Liver (tissue), 9 donors: ENCODE measurements around the gene TWIST1. TPM values are rescaled to one million over a fixed set of nuclear protein-coding genes. Genes with fewer than 3 reads are reported as not detected.

Experiments
- DNase-seq: peaks from one replicate; pipeline ENCODE4 v3.0.0-alpha.2; 2017; ENCODE audit warnings: low spot score
- H3K27ac ChIP-seq, 2 donors: one replicate each; pipeline ENCODE4 v1.7.0; 2013; ENCODE audit warnings: inconsistent platforms in 2 of 2, low read length in 2 of 2, control low read depth in 1 of 2, low read depth in 1 of 2, mild to moderate bottlenecking in 1 of 2
- H3K27me3 ChIP-seq, 4 donors: one replicate each; pipeline versions ENCODE4 v1.6.1 to v1.7.0; 2013; ENCODE audit warnings: low read length in 3 of 4, inconsistent platforms in 1 of 4, mild to moderate bottlenecking in 1 of 4, moderate library complexity in 1 of 4; ENCODE audit not compliant: control insufficient read depth in 4 of 4, insufficient read depth in 4 of 4
- H3K36me3 ChIP-seq, 4 donors: one replicate each; pipeline versions ENCODE4 v1.6.1 to v1.7.0; 2013; ENCODE audit warnings: low read length in 3 of 4, mild to moderate bottlenecking in 3 of 4, low read depth in 1 of 4, moderate library complexity in 1 of 4; ENCODE audit not compliant: control insufficient read depth in 4 of 4, insufficient read depth in 3 of 4
- H3K4me1 ChIP-seq, 4 donors: one replicate each; pipeline versions ENCODE4 v1.6.1 to v1.7.0; 2013; ENCODE audit warnings: low read length in 3 of 4, mild to moderate bottlenecking in 3 of 4, moderate library complexity in 1 of 4; ENCODE audit not compliant: control insufficient read depth in 4 of 4, insufficient read depth in 4 of 4
- H3K4me3 ChIP-seq, 3 donors: one replicate each; pipeline versions ENCODE4 v1.6.1 to v1.7.0; 2013; ENCODE audit warnings: low read length in 3 of 3, control low read depth in 1 of 3, low read depth in 1 of 3, mild to moderate bottlenecking in 1 of 3
- H3K9ac ChIP-seq, 2 donors: one replicate each; pipeline ENCODE4 v1.7.0; 2013; ENCODE audit warnings: low read length in 2 of 2, mild to moderate bottlenecking in 2 of 2, moderate library complexity in 2 of 2, control low read depth in 1 of 2, low read depth in 1 of 2
- H3K9me3 ChIP-seq, 4 donors: one replicate each; pipeline versions ENCODE4 v1.6.1 to v1.7.0; 2013; ENCODE audit warnings: low read length in 3 of 4; ENCODE audit not compliant: control insufficient read depth in 4 of 4
- EGR1 ChIP-seq, 2 donors: IDR thresholded peaks; 2 replicates each; pipeline ENCODE4 v1.6.1; 2016 to 2018; ENCODE audit warnings: antibody characterized with exemption in 2 of 2, low read depth in 2 of 2
- FOXA1 ChIP-seq: IDR thresholded peaks from 2 replicates; pipeline ENCODE4 v1.6.1; 2016; ENCODE audit warnings: antibody characterized with exemption
- FOXA2 ChIP-seq: IDR thresholded peaks from 2 replicates; pipeline ENCODE4 v1.6.1; 2016; ENCODE audit warnings: antibody characterized with exemption
- GABPA ChIP-seq, 2 donors: IDR thresholded peaks in 1 of 2; conservative IDR thresholded peaks in 1 of 2; 2 replicates each; pipeline ENCODE4 v1.6.1; 2016; ENCODE audit warnings: antibody characterized with exemption in 2 of 2, mild to moderate bottlenecking in 1 of 2, moderate library complexity in 1 of 2
- HNF4A ChIP-seq, 2 donors: conservative IDR thresholded peaks; 2 replicates each; pipeline ENCODE4 v1.6.1; 2016; ENCODE audit warnings: antibody characterized with exemption in 2 of 2, mild to moderate bottlenecking in 2 of 2
- JUND ChIP-seq, 2 donors: IDR thresholded peaks; 2 replicates each; pipeline ENCODE4 v1.6.1; 2016; ENCODE audit warnings: antibody characterized with exemption in 2 of 2
- NR2F2 ChIP-seq: IDR thresholded peaks from 2 replicates; pipeline ENCODE4 v1.6.1; 2016; ENCODE audit warnings: antibody characterized with exemption
- RXRA ChIP-seq, 2 donors: IDR thresholded peaks; 2 replicates each; pipeline ENCODE4 v1.6.1; 2017 to 2018; ENCODE audit warnings: antibody characterized with exemption in 2 of 2, mild to moderate bottlenecking in 1 of 2
- TAF1 ChIP-seq: conservative IDR thresholded peaks from 2 replicates; pipeline ENCODE4 v1.6.1; 2016; ENCODE audit warnings: antibody characterized with exemption, mild to moderate bottlenecking
- YY1 ChIP-seq: IDR thresholded peaks from 2 replicates; pipeline ENCODE4 v1.6.1; 2016; ENCODE audit warnings: antibody characterized with exemption, mild to moderate bottlenecking
- WGBS: extraction: QIAGEN DNeasy Blood & Tissue Kit; methylation state at CpG from one replicate; pipeline ENCODE4 v1.1.7; 2013; 5-methylcytosine and 5-hydroxymethylcytosine counted together
- polyA plus RNA-seq, 2 donors: library from polyadenylated mRNA; stranded (reverse) in 1 of 2; unstranded in 1 of 2; fragments of 200-250 nt in 1 of 2; fragments of >200 nt in 1 of 2; fragmentation: Nextera tagmentation in 1 of 2; extraction: Ambion mirVana in 1 of 2; gene quantifications; one replicate each; pipeline versions ENCODE4 v1.2.1 to v1.2.3, GENCODE V29; 2013 to 2015
- total RNA-seq, 2 donors: library from RNA; depleted of rRNA; stranded (reverse); fragments of >200 nt; gene quantifications; one replicate each; pipeline ENCODE4 v1.2.3, GENCODE V29; 2014
- TF ChIP-seq, protein P1 (sequence below): IDR thresholded peaks from 2 replicates; pipeline ENCODE4 v1.6.1; 2016; ENCODE audit warnings: antibody characterized with exemption
- TF ChIP-seq, protein P2 (sequence below): IDR thresholded peaks from 2 replicates; pipeline ENCODE4 v1.6.1; 2016; ENCODE audit warnings: antibody characterized with exemption
- TF ChIP-seq, protein P3 (sequence below): IDR thresholded peaks from 2 replicates; pipeline ENCODE4 v1.6.1; 2016; ENCODE audit warnings: antibody characterized with exemption
- TF ChIP-seq, protein P4 (sequence below): fragments of 150-350 bp; IDR thresholded peaks from 2 replicates; pipeline ENCODE4 v1.5.1; 2017; ENCODE audit warnings: improper control_type of control experiment, low read depth, low read length; ENCODE audit not compliant: missing input control
- TF ChIP-seq, protein P5 (sequence below): IDR thresholded peaks from 2 replicates; pipeline ENCODE4 v1.6.1; 2016; ENCODE audit warnings: antibody characterized with exemption, mild to moderate bottlenecking
- donor health status: healthy.
- donor health status: healthy.
- donor health status: healthy.
- donor health status: healthy.
- donor health status: healthy.

TWIST1 gene
- total and polyA plus RNA-seq, 4 donors, result 0.15 to 0.19 (median 0.17) TPM; not detected in 1

DNA sequence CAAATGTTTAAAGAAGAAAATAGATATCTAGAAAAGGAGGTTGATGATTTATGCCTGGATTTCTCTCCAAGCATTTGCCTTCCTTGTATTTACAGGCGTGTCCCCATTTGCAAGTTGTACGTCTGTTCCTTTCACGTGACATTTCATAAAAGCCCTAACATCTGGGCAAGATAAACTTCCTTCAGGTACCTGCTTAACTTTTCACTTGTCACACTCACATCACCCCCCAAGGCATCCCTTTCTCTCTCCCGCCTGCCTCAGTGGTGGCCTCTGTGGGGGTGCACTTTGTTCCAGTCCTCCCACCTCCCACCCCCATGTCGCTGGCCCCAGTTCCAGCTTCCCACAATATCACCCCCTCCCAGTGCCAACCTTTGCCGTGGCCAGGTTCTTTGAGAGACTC, 6.7 kb downstream of the TWIST1 start:
- WGBS, result 19% methylated on average over 6 of the region's 6 CpGs
- TF ChIP-seq HNF4A (conservative IDR thresholded peaks at IDR 0.05) (no peak), YY1 (no peak), EGR1 (IDR thresholded peaks at IDR 0.05; ENCODE audit: low read depth in 2 of 2) (no peak), JUND (IDR thresholded peaks at IDR 0.05) (no peak), FOXA2 (no peak), RXRA (IDR thresholded peaks at IDR 0.05) (no peak), GABPA (IDR thresholded peaks at IDR 0.05 in 1 of 2, conservative IDR thresholded peaks at IDR 0.05 in 1 of 2) (no peak), NR2F2 (no peak), TAF1 (no peak), FOXA1 (no peak)
- TF ChIP-seq, protein P1, sequence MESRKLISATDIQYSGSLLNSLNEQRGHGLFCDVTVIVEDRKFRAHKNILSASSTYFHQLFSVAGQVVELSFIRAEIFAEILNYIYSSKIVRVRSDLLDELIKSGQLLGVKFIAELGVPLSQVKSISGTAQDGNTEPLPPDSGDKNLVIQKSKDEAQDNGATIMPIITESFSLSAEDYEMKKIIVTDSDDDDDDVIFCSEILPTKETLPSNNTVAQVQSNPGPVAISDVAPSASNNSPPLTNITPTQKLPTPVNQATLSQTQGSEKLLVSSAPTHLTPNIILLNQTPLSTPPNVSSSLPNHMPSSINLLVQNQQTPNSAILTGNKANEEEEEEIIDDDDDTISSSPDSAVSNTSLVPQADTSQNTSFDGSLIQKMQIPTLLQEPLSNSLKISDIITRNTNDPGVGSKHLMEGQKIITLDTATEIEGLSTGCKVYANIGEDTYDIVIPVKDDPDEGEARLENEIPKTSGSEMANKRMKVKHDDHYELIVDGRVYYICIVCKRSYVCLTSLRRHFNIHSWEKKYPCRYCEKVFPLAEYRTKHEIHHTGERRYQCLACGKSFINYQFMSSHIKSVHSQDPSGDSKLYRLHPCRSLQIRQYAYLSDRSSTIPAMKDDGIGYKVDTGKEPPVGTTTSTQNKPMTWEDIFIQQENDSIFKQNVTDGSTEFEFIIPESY, result no peak
- TF ChIP-seq, protein P2, sequence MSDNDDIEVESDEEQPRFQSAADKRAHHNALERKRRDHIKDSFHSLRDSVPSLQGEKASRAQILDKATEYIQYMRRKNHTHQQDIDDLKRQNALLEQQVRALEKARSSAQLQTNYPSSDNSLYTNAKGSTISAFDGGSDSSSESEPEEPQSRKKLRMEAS, result no peak
- TF ChIP-seq, protein P3, sequence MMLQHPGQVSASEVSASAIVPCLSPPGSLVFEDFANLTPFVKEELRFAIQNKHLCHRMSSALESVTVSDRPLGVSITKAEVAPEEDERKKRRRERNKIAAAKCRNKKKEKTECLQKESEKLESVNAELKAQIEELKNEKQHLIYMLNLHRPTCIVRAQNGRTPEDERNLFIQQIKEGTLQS, result no peak
- TF ChIP-seq, protein P4, sequence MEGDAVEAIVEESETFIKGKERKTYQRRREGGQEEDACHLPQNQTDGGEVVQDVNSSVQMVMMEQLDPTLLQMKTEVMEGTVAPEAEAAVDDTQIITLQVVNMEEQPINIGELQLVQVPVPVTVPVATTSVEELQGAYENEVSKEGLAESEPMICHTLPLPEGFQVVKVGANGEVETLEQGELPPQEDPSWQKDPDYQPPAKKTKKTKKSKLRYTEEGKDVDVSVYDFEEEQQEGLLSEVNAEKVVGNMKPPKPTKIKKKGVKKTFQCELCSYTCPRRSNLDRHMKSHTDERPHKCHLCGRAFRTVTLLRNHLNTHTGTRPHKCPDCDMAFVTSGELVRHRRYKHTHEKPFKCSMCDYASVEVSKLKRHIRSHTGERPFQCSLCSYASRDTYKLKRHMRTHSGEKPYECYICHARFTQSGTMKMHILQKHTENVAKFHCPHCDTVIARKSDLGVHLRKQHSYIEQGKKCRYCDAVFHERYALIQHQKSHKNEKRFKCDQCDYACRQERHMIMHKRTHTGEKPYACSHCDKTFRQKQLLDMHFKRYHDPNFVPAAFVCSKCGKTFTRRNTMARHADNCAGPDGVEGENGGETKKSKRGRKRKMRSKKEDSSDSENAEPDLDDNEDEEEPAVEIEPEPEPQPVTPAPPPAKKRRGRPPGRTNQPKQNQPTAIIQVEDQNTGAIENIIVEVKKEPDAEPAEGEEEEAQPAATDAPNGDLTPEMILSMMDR, result no peak
- TF ChIP-seq, protein P5, sequence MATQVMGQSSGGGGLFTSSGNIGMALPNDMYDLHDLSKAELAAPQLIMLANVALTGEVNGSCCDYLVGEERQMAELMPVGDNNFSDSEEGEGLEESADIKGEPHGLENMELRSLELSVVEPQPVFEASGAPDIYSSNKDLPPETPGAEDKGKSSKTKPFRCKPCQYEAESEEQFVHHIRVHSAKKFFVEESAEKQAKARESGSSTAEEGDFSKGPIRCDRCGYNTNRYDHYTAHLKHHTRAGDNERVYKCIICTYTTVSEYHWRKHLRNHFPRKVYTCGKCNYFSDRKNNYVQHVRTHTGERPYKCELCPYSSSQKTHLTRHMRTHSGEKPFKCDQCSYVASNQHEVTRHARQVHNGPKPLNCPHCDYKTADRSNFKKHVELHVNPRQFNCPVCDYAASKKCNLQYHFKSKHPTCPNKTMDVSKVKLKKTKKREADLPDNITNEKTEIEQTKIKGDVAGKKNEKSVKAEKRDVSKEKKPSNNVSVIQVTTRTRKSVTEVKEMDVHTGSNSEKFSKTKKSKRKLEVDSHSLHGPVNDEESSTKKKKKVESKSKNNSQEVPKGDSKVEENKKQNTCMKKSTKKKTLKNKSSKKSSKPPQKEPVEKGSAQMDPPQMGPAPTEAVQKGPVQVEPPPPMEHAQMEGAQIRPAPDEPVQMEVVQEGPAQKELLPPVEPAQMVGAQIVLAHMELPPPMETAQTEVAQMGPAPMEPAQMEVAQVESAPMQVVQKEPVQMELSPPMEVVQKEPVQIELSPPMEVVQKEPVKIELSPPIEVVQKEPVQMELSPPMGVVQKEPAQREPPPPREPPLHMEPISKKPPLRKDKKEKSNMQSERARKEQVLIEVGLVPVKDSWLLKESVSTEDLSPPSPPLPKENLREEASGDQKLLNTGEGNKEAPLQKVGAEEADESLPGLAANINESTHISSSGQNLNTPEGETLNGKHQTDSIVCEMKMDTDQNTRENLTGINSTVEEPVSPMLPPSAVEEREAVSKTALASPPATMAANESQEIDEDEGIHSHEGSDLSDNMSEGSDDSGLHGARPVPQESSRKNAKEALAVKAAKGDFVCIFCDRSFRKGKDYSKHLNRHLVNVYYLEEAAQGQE, result no peak
- no peak for DNase-seq
- no peak overlapping the region for H3K27ac ChIP-seq
- peaks cover 0 to 44% (median 8%) of the 10 kb centered on the region in 4 donors for H3K27me3 ChIP-seq
- peaks cover 0 to 3% (median under 1%) of the 10 kb centered on the region in 4 donors for H3K9me3 ChIP-seq
- no peak overlapping the region for H3K4me3 ChIP-seq
- H3K9ac ChIP-seq, result no peak overlapping the region
- peaks cover 0 to 16% (median 6%) of the 10 kb centered on the region in 4 donors for H3K4me1 ChIP-seq
- no peaks in the 10 kb centered on the region for H3K36me3 ChIP-seq
